Measurements from ENCODE around the gene TDRD10. TPM values are rescaled to one million over a fixed set of nuclear protein-coding genes. Genes with fewer than 3 reads are reported as not detected.
A peak's percentile ranks its signal among the peaks of the same experiment; 100 is the strongest.

Gene TDRD10
- total RNA-seq, 1 donor from 2014 or later = not detected

GRCh38 chr1:154583773-154584172 is 81.8 kb downstream of the TDRD10 start:
- peaks cover 78% of the 10 kb centered on the region for H3K36me3 Mint-ChIP-seq (ENCODE audit: unreplicated experiment)
- no peak for DNase-seq (ENCODE audit: extremely low spot score, unreplicated experiment)
- H3K27me3 Mint-ChIP-seq (ENCODE audit: unreplicated experiment) = no peaks in the 10 kb centered on the region
- peak overlapping the region; percentile 25 for H3K27ac Mint-ChIP-seq (ENCODE audit: unreplicated experiment)
- H3K4me1 Mint-ChIP-seq (ENCODE audit: unreplicated experiment) = peaks cover 4% of the 10 kb centered on the region
- no peak for TF ChIP-seq CTCF (IDR thresholded peaks at IDR 0.05)
- no peaks in the 10 kb centered on the region for H3K9me3 Mint-ChIP-seq (ENCODE audit: unreplicated experiment)
- H3K4me3 Mint-ChIP-seq (ENCODE audit: unreplicated experiment) = no peak overlapping the region

- Mint-ChIP-seq H3K9me3 (ENCODE audit: unreplicated experiment) (no peaks in the 10 kb centered on the region), H3K4me3 (ENCODE audit: unreplicated experiment) (no peak overlapping the region), H3K27me3 (ENCODE audit: unreplicated experiment) (no peaks in the 10 kb centered on the region), H3K36me3 (ENCODE audit: unreplicated experiment) (peaks cover 77% of the 10 kb centered on the region), H3K4me1 (ENCODE audit: unreplicated experiment) (peaks cover 4% of the 10 kb centered on the region), H3K27ac (ENCODE audit: unreplicated experiment) (no peak overlapping the region)
- TF ChIP-seq CTCF (IDR thresholded peaks at IDR 0.05) = no peak
- DNase-seq (ENCODE audit: extremely low spot score, unreplicated experiment) = no peak
Measured at GRCh38 chr1:154584267-154584994, 82.4 kb downstream of the TDRD10 start.

- no peak for DNase-seq (ENCODE audit: extremely low spot score, unreplicated experiment)
- no peaks in the 10 kb centered on the region for H3K9me3 Mint-ChIP-seq (ENCODE audit: unreplicated experiment)
- peaks cover 82% of the 10 kb centered on the region for H3K36me3 Mint-ChIP-seq (ENCODE audit: unreplicated experiment)
- H3K4me1 Mint-ChIP-seq (ENCODE audit: unreplicated experiment) = peaks cover 4% of the 10 kb centered on the region
- H3K27me3 Mint-ChIP-seq (ENCODE audit: unreplicated experiment) = no peaks in the 10 kb centered on the region
- TF ChIP-seq CTCF (IDR thresholded peaks at IDR 0.05) = no peak
- H3K4me3 Mint-ChIP-seq (ENCODE audit: unreplicated experiment) = no peak overlapping the region
- no peak overlapping the region for H3K27ac Mint-ChIP-seq (ENCODE audit: unreplicated experiment)
Measured at GRCh38 chr1:154586231-154586630, 84.2 kb downstream of the TDRD10 start.

- DNase-seq (ENCODE audit: extremely low spot score, unreplicated experiment) = no peak
- no peak for TF ChIP-seq CTCF (IDR thresholded peaks at IDR 0.05)
- no peak overlapping the region for H3K4me3 Mint-ChIP-seq (ENCODE audit: unreplicated experiment)
- H3K27me3 Mint-ChIP-seq (ENCODE audit: unreplicated experiment) = no peaks in the 10 kb centered on the region
- H3K27ac Mint-ChIP-seq (ENCODE audit: unreplicated experiment) = no peak overlapping the region
- H3K4me1 Mint-ChIP-seq (ENCODE audit: unreplicated experiment) = peaks cover 4% of the 10 kb centered on the region
- H3K36me3 Mint-ChIP-seq (ENCODE audit: unreplicated experiment) = peaks cover 84% of the 10 kb centered on the region
- H3K9me3 Mint-ChIP-seq (ENCODE audit: unreplicated experiment) = no peaks in the 10 kb centered on the region
Measured at GRCh38 chr1:154586641-154587040, 84.6 kb downstream of the TDRD10 start.

- H3K4me1 Mint-ChIP-seq (ENCODE audit: unreplicated experiment) = no peaks in the 10 kb centered on the region
- no peak for TF ChIP-seq CTCF (IDR thresholded peaks at IDR 0.05)
Measured at GRCh38 chr1:154589780-154590179, 87.8 kb downstream of the TDRD10 start.

More at GRCh38 chr1:154589780-154590179, 87.8 kb downstream of the TDRD10 start:
- no peak for DNase-seq (ENCODE audit: extremely low spot score, unreplicated experiment)
- Mint-ChIP-seq H3K36me3 (ENCODE audit: unreplicated experiment) (peaks cover 82% of the 10 kb centered on the region), H3K4me3 (ENCODE audit: unreplicated experiment) (no peak overlapping the region), H3K9me3 (ENCODE audit: unreplicated experiment) (no peaks in the 10 kb centered on the region), H3K27ac (ENCODE audit: unreplicated experiment) (no peak overlapping the region), H3K27me3 (ENCODE audit: unreplicated experiment) (no peaks in the 10 kb centered on the region)

Measured in osteocyte (in vitro differentiated cells).